Ishikawa (cell line): Measurements from ENCODE around the gene SCGB1C2.
"Not testable (repeated sequence)": the region's sequence is repeated elsewhere in the genome, so short reads cannot be mapped to it uniquely, and the experiment has no call there.

Experiments used
- CEBPB ChIP-seq: IDR thresholded peaks from 2 replicates; pipeline ENCODE4 v1.6.1; 2012
- CREB1 ChIP-seq: IDR thresholded peaks from 2 replicates; pipeline ENCODE4 v1.6.1; 2012; ENCODE audit warnings: low read depth
- EGR1 ChIP-seq: IDR thresholded peaks from 2 replicates; pipeline ENCODE4 v1.6.1; 2012
- EP300 ChIP-seq: IDR thresholded peaks from 2 replicates; pipeline ENCODE4 v1.6.1; 2012; ENCODE audit warnings: borderline replicate concordance
- FOXM1 ChIP-seq: IDR thresholded peaks from 2 replicates; pipeline ENCODE4 v1.6.1; 2012; ENCODE audit warnings: low read depth, borderline replicate concordance
- MAX ChIP-seq: IDR thresholded peaks from 2 replicates; pipeline ENCODE4 v1.6.1; 2012
- NFIC ChIP-seq: IDR thresholded peaks from 2 replicates; pipeline ENCODE4 v1.6.1; 2012
- RAD21 ChIP-seq: IDR thresholded peaks from 2 replicates; pipeline ENCODE4 v1.6.1; 2012; ENCODE audit warnings: low read depth
- REST ChIP-seq: IDR thresholded peaks from 2 replicates; pipeline ENCODE4 v1.6.1; 2012; ENCODE audit warnings: low read depth, mild to moderate bottlenecking
- TAF1 ChIP-seq: IDR thresholded peaks from 2 replicates; pipeline ENCODE4 v1.6.1; 2012; ENCODE audit warnings: low read depth, mild to moderate bottlenecking
- TCF12 ChIP-seq: IDR thresholded peaks from 2 replicates; pipeline ENCODE4 v1.6.1; 2012; ENCODE audit warnings: low read depth
- TEAD4 ChIP-seq: IDR thresholded peaks from 2 replicates; pipeline ENCODE4 v1.6.1; 2012
- USF1 ChIP-seq: IDR thresholded peaks from 2 replicates; pipeline ENCODE4 v1.6.1; 2012
- YY1 ChIP-seq: IDR thresholded peaks from 2 replicates; pipeline ENCODE4 v1.6.1; 2012; ENCODE audit warnings: low read depth
- ZBTB7A ChIP-seq: IDR thresholded peaks from 2 replicates; pipeline ENCODE4 v1.6.1; 2012; ENCODE audit warnings: low read depth

The SCGB1C2 gene

GRCh38 chr17:137166-137807, at the start of gene SCGB1C2:
Gene SCGB1C2, plus strand, starts transcription at chr17:137569. Its CDS starts 22 bp downstream, at chr17:137591.
- not testable (repeated sequence) for TF ChIP-seq NFIC, YY1, MAX

GRCh38 chr17:136531-136930, 838 bp upstream of the SCGB1C2 start:
- peak; percentile 44 for TF ChIP-seq RAD21

GRCh38 chr17:142102-142661, 4.8 kb downstream of the SCGB1C2 start:
- TF ChIP-seq EP300: no peak
- no peak for TF ChIP-seq FOXM1
- no peak for TF ChIP-seq MAX
- TF ChIP-seq RAD21: no peak

- TF ChIP-seq USF1: no peak
- TF ChIP-seq TEAD4: no peak
- TF ChIP-seq ZBTB7A: no peak
- no peak for TF ChIP-seq EP300
- TF ChIP-seq CREB1: no peak
- TF ChIP-seq TAF1: no peak
- no peak for TF ChIP-seq MAX
- TF ChIP-seq TCF12: no peak
Observed at GRCh38 chr17:142876-143784, 5.8 kb downstream of the SCGB1C2 start.

GRCh38 chr17:143785-144281, 6.5 kb downstream of the SCGB1C2 start:
- TF ChIP-seq CEBPB: no peak
- TF ChIP-seq YY1: no peak
- peak; percentile 81 for TF ChIP-seq RAD21
- TF ChIP-seq CREB1: no peak
- no peak for TF ChIP-seq NFIC
- no peak for TF ChIP-seq REST
- no peak for TF ChIP-seq ZBTB7A
- TF ChIP-seq MAX: peak; percentile 90
- no peak for TF ChIP-seq TCF12
- no peak for TF ChIP-seq TAF1
- TF ChIP-seq TEAD4: no peak
- no peak for TF ChIP-seq FOXM1

GRCh38 chr17:144936-145670, 7.7 kb downstream of the SCGB1C2 start:
- no peak for TF ChIP-seq MAX

GRCh38 chr17:145671-146541, 8.5 kb downstream of the SCGB1C2 start:
- TF ChIP-seq USF1 (peak; percentile 30; the same call in 1 of the 2 replicates), EGR1 (no peak)
